Stomach (tissue), 9 donors: ENCODE results near the gene GJD4. TPM values are rescaled to one million over a fixed set of nuclear protein-coding genes. Genes with fewer than 3 reads are reported as not detected.

Source experiments
- DNase-seq, 2 donors: peaks; one replicate each; pipeline versions ENCODE4 v3.0.0 to v3.0.0-alpha.2; 2013 to 2019
- H3K27ac ChIP-seq, 5 donors: fragments of 200-600 bp in 4 of 5; sonication (generic) in 4 of 5; one replicate each; pipeline ENCODE4 v1.5.1; 2013 to 2019; ENCODE audit warnings: mild to moderate bottlenecking in 1 of 5, moderate library complexity in 1 of 5
- H3K27me3 ChIP-seq, 3 donors: fragments of 200-600 bp; sonication (generic); one replicate each; pipeline ENCODE4 v1.5.1; 2017 to 2019; ENCODE audit warnings: mixed run types in 1 of 3
- H3K36me3 ChIP-seq, 4 donors: fragments of 200-600 bp; sonication (generic); 1 replicate in 3 of 4; 2 replicates in 1 of 4; pipeline ENCODE4 v1.5.1; 2016 to 2019
- H3K4me1 ChIP-seq, 4 donors: fragments of 200-600 bp; sonication (generic); one replicate each; pipeline ENCODE4 v1.5.1; 2016 to 2019
- H3K4me3 ChIP-seq, 4 donors: fragments of 200-600 bp; sonication (generic) in 3 of 4; one replicate each; pipeline ENCODE4 v1.5.1; 2016 to 2019; ENCODE audit warnings: mild to moderate bottlenecking in 1 of 4
- H3K9me3 ChIP-seq, 4 donors: fragments of 200-600 bp; sonication (generic); one replicate each; pipeline ENCODE4 v1.5.1; 2016 to 2019
- EP300 ChIP-seq: sonication (generic); formaldehyde crosslinking; IDR thresholded peaks from one replicate; pipeline ENCODE4 v1.6.1; 2017; ENCODE audit warnings: antibody characterized with exemption
- POLR2A ChIP-seq, 4 donors: fragments of 450-650 bp; IDR thresholded peaks; one replicate each; pipeline ENCODE4 v1.6.1; 2016; ENCODE audit warnings: antibody characterized with exemption in 4 of 4, control low read depth in 2 of 4, mild to moderate bottlenecking in 1 of 4, moderate library complexity in 1 of 4
- POLR2AphosphoS5 ChIP-seq, 3 donors: sonication (generic); formaldehyde crosslinking; IDR thresholded peaks; one replicate each; pipeline ENCODE4 v1.6.1; 2016; ENCODE audit warnings: antibody characterized with exemption in 3 of 3
- WGBS, 5 donors: extraction: QIAGEN DNeasy Blood & Tissue Kit in 3 of 5; methylation state at CpG; one replicate each; pipeline versions ENCODE4 v1.1.5 to v1.1.7; 2013 to 2018; 5-methylcytosine and 5-hydroxymethylcytosine counted together
- intact Hi-C: fragments of 100-400 bp; cut with DNase I; formaldehyde crosslinking; loops from one replicate; pipeline ENCODE4 v1.15.1; 2023; ENCODE audit warnings: low total_unique reads
- polyA plus RNA-seq, 3 donors: library from polyadenylated mRNA; stranded (reverse); fragments of 200-250 nt; gene quantifications; one replicate each; pipeline ENCODE4 v1.2.3, GENCODE V29; 2013
- total RNA-seq, 5 donors: library from RNA; depleted of rRNA; stranded (reverse); fragments of >200 nt; gene quantifications; one replicate each; pipeline versions ENCODE4 v1.1.0 to v1.2.3, GENCODE V29; 2014 to 2016
- TF ChIP-seq, protein P1 (sequence below), 7 experiments: fragments of 450-650 bp in 4 of 7; fragments of 200-600 bp in 3 of 7; sonication (generic) in 3 of 7; IDR thresholded peaks; one replicate each; pipeline ENCODE4 v1.5.1; 2016 to 2019; ENCODE audit warnings: antibody characterized with exemption in 7 of 7, control low read depth in 2 of 7, mild to moderate bottlenecking in 1 of 7
- donor health status: healthy with polysubstance abuse.
- donor health status: Bipolar disorder and iron deficiency.
- donor health status: healthy.

The GJD4 gene
- total and polyA plus RNA-seq, 8 donors, result not detected

DNA sequence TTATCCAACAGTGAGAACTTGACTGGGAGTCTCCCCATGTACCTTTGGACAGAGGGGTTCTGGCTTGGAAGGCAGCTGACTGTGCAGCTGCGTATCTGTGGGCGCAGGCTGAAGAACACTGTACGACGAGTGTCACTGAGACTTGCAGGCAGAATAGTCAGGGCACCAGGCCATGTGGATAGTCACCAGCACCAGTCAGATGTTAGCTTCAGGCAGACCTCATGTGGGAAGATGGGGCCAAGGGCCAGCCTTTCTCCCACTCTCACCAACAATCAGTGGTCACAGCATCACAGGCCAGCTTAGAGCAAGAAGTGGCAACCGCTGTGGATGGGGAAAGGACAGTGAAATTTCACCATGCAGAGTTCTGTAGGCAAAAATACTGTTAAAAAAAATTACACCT is 43.4 kb upstream of the GJD4 start:
- intact Hi-C loops, result loop anchor here (10.0 kb wide), 1 partner anchor 227 kb away; the partner anchor contains the start of gene CCNY
- H3K9me3 ChIP-seq, result no peaks in the 10 kb centered on the region
- H3K27ac ChIP-seq, result no peak overlapping the region
- no peaks in the 10 kb centered on the region for H3K27me3 ChIP-seq
- DNase-seq, result no peak
- H3K4me3 ChIP-seq, result no peak overlapping the region
- H3K36me3 ChIP-seq, result peaks cover 0 to 47% (median 41%) of the 10 kb centered on the region in 4 donors
- WGBS, 5 donors, result 89 to 95% (median 94%) methylated on average over 5 of the region's 5 CpGs
- TF ChIP-seq POLR2AphosphoS5 (IDR thresholded peaks at IDR 0.05) (no peak), POLR2A (IDR thresholded peaks at IDR 0.05) (no peak), EP300 (no peak)
- TF ChIP-seq, protein P1, sequence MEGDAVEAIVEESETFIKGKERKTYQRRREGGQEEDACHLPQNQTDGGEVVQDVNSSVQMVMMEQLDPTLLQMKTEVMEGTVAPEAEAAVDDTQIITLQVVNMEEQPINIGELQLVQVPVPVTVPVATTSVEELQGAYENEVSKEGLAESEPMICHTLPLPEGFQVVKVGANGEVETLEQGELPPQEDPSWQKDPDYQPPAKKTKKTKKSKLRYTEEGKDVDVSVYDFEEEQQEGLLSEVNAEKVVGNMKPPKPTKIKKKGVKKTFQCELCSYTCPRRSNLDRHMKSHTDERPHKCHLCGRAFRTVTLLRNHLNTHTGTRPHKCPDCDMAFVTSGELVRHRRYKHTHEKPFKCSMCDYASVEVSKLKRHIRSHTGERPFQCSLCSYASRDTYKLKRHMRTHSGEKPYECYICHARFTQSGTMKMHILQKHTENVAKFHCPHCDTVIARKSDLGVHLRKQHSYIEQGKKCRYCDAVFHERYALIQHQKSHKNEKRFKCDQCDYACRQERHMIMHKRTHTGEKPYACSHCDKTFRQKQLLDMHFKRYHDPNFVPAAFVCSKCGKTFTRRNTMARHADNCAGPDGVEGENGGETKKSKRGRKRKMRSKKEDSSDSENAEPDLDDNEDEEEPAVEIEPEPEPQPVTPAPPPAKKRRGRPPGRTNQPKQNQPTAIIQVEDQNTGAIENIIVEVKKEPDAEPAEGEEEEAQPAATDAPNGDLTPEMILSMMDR (IDR thresholded peaks at IDR 0.05), result no peak
- H3K4me1 ChIP-seq, result peaks cover 15 to 33% (median 25%) of the 10 kb centered on the region in 4 donors

GRCh38 chr10:35562427-35562826 is 42.7 kb upstream of the GJD4 start:
- no peaks in the 10 kb centered on the region for H3K9me3 ChIP-seq
- H3K27ac ChIP-seq, result no peak overlapping the region
- TF ChIP-seq EP300, result no peak
- no peak for TF ChIP-seq POLR2AphosphoS5 (IDR thresholded peaks at IDR 0.05)
- TF ChIP-seq, protein P1 (IDR thresholded peaks at IDR 0.05), result no peak
- TF ChIP-seq POLR2A (IDR thresholded peaks at IDR 0.05), result no peak
- H3K36me3 ChIP-seq, result peaks cover 3 to 48% (median 45%) of the 10 kb centered on the region in 4 donors
- intact Hi-C loops, result loop anchor here (10.0 kb wide), 1 partner anchor 228 kb away; the partner anchor contains the start of gene CCNY
- H3K4me3 ChIP-seq, result no peak overlapping the region
- 84 to 100% (median 95%) methylated on average over 1 of the region's 1 CpG for WGBS, 5 donors
- peaks cover 15 to 33% (median 25%) of the 10 kb centered on the region in 4 donors for H3K4me1 ChIP-seq
- no peak for DNase-seq
- H3K27me3 ChIP-seq, result no peaks in the 10 kb centered on the region

- WGBS, 5 donors, result 43 to 49% (median 45%) methylated on average over 13 of the region's 13 CpGs
- no peaks in the 10 kb centered on the region for H3K9me3 ChIP-seq
Measured at GRCh38 chr10:35563261-35563891, 41.8 kb upstream of the GJD4 start.

DNA sequence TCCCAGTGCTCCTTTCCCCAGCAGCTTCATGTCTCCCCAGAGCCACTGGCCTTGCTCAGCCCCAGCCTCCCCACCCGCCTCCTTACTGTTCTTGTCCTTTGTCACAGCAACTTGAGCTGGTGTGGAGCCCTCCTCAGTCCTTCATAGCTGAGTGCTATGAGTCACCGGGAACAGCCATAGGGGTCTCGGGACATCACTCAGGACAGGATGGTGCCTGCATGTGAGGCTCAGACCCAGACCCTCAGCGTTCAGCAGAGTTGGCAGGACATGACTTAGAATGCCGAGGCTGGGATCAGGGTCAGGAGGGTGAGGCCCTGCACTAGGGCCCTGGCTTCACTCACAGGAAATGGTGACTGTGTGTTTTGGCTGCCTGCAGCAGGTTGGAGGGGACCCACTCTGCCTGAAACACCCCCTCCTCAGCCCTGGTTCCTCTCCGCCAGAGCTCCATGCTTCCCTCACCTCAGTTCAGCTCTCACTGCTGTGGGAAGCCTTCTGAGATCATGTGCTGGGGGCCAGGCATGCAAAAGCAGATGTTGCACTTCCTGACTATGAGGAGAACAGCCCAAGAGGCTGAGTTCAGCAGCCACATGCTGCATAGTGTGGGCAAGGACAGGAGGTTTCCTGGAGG is 40.7 kb upstream of the GJD4 start:
- intact Hi-C loops, result loop anchor here (10.0 kb wide), 1 partner anchor 230 kb away; the partner anchor contains the start of gene CCNY
- Histone ChIP-seq H3K4me3 (no peak overlapping the region), H3K27ac (peak overlapping the region in 2 of 5 donors; percentile 27 to 47), H3K9me3 (no peaks in the 10 kb centered on the region), H3K4me1 (peaks cover 15 to 33% (median 25%) of the 10 kb centered on the region in 4 donors), H3K27me3 (no peaks in the 10 kb centered on the region), H3K36me3 (peaks cover 21 to 61% (median 59%) of the 10 kb centered on the region in 4 donors)
- 45 to 73% (median 70%) methylated on average over 6 of the region's 6 CpGs for WGBS, 5 donors
- TF ChIP-seq POLR2A (IDR thresholded peaks at IDR 0.05), result no peak
- TF ChIP-seq EP300, result no peak
- no peak for TF ChIP-seq POLR2AphosphoS5 (IDR thresholded peaks at IDR 0.05)
- peak in 1 of 2 donors; percentile 51 for DNase-seq

More at GRCh38 chr10:35563261-35563891, 41.8 kb upstream of the GJD4 start:
- peaks cover 10 to 52% (median 50%) of the 10 kb centered on the region in 4 donors for H3K36me3 ChIP-seq
- intact Hi-C loops, result loop anchor here (10.0 kb wide), 1 partner anchor 229 kb away; the partner anchor contains the start of gene CCNY
- H3K4me3 ChIP-seq, result no peak overlapping the region
- no peaks in the 10 kb centered on the region for H3K27me3 ChIP-seq
- peak in 1 of 3 donors; percentile 23 for TF ChIP-seq POLR2AphosphoS5 (IDR thresholded peaks at IDR 0.05)
- no peak for TF ChIP-seq POLR2A (IDR thresholded peaks at IDR 0.05)
- TF ChIP-seq, protein P1 (IDR thresholded peaks at IDR 0.05), result peak in 5 of 7 experiments; percentile 82 to 94 (median 91)
- TF ChIP-seq EP300, result no peak
- peak; percentile 63 to 87 for DNase-seq
- H3K4me1 ChIP-seq, result peaks cover 15 to 33% (median 25%) of the 10 kb centered on the region in 4 donors
- no peak overlapping the region for H3K27ac ChIP-seq
